GM18507 (cell line): ENCODE results near the gene LSP1.
A peak's percentile ranks its signal among the peaks of the same experiment; 100 is the strongest.

Experiments
- DNase-seq: peaks from one replicate; pipeline ENCODE4 v3.0.0; 2011; ENCODE audit warnings: low read depth; ENCODE audit not compliant: insufficient read length; ENCODE audit errors: extremely low spot score
- FAIRE-seq: peaks from 2 replicates; lab custom pipeline; 2011; peaks lifted over from hg19 to GRCh38; lab: Jason Lieb, UNC

Gene LSP1

GRCh38 chr11:1899686-1900085, 46.8 kb downstream of the LSP1 start:
- DNase-seq (no peak), FAIRE-seq (no peak)

DNA sequence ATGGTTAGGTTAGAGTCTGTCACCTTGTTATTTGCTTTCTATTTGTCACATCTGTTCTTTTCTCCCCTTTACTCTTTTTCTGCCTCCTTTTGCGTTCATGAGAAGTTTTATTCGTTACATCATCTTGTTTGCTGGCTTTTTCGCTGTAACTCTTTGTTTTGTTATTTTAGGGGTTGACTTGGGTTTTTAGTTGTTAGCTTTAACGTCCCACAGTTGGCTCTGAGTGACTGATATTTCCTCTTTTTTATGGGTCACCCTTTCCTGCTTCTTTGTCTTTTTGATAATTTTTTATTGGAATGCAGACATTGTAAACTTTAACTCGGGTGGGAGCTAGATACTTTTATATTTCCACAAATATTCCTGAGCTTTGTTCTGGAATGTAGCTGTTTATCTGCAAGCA, 53.3 kb downstream of the LSP1 start:
- no peak for DNase-seq
- FAIRE-seq: no peak

DNA sequence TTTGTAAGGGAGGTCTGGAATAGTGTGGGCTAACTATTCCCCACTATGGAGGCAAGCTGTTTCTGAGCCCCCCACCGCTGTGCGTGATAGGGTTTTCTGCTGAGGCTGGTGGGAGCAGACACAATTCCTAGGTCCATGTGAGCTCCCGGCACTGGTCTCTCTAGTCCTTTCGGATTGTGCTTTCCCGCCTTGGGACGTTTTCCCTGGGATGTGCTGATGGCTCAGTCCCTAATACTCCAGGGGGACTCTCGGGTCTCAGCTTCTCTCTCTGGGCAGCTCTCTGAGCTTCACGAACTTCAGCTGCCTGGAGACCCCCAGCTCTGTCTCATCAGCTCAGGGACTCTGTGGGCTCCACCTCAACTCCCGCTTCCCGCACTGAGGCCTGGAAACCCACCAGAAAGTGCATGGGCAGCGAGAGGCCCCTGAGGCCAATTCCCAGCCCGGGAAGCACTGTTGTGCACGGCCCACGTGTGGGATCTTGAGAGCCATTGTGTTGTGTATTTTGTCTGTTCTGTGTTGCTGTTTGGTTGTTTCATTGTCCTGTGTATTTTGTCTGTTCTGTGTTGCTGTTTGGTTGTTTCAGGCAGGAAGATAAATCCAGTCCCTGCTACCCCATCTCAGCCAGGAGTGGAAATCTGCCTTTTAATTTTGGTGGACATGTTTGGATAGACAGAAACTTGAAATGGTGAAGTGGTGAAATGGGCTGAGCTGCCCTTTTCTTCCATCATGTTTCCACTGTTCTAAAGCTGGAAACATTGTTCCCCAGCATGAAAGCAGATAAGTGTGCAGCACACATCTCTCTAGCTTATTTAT, 53.9 kb downstream of the LSP1 start:
- no peak for DNase-seq
- no peak for FAIRE-seq

GRCh38 chr11:1908618-1909017, 55.7 kb downstream of the LSP1 start:
- FAIRE-seq (no peak), DNase-seq (no peak)

DNA sequence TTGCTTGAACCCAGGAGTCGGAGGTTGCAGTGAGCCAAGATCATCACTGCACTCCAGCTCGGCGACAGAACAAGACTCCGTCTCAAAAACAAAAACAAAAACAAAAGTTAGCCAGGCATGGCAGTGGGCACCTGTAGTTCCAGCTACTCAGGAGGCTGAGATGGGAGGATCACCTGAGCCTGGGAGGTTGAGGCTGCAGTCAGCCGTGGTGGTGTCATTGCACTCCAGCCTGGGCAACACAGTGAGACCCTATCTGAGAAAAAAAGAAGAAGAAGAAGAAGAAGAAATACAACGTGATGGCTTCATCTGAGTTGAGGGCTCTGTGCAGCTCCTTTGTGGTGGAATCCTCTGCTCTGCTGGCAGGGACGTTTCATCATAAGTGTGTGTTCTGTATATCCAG, 56.6 kb downstream of the LSP1 start:
- FAIRE-seq (no peak), DNase-seq (no peak)

DNA sequence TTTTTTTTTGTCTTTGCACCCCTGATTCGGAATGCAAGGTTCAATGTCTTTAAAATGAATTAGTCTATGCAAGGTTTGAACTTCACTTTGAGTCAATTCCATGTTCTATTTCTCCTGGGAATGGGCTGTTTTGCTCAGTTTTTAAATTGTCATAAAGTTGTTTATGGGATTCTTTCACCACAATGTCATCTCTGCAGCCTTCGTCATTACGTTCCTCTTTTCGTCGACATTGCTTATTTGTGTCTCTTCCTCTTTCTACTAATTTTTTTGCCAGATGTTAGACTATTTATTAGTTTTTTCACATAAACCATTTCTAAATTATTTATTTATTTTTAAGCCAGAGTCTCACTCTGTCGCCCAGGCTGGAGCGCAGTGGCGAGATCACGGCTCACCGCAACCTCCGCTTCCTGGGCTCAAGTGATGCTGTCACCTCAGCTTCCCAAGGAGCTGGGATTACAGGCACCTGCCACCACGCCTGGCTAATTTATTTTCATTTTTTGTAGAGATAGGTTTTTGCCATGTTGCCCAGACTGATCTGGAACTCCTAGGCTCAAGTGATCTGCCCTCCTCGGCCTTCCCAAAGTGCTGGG, 59.5 kb downstream of the LSP1 start:
- no peak for FAIRE-seq
- DNase-seq: no peak

DNA sequence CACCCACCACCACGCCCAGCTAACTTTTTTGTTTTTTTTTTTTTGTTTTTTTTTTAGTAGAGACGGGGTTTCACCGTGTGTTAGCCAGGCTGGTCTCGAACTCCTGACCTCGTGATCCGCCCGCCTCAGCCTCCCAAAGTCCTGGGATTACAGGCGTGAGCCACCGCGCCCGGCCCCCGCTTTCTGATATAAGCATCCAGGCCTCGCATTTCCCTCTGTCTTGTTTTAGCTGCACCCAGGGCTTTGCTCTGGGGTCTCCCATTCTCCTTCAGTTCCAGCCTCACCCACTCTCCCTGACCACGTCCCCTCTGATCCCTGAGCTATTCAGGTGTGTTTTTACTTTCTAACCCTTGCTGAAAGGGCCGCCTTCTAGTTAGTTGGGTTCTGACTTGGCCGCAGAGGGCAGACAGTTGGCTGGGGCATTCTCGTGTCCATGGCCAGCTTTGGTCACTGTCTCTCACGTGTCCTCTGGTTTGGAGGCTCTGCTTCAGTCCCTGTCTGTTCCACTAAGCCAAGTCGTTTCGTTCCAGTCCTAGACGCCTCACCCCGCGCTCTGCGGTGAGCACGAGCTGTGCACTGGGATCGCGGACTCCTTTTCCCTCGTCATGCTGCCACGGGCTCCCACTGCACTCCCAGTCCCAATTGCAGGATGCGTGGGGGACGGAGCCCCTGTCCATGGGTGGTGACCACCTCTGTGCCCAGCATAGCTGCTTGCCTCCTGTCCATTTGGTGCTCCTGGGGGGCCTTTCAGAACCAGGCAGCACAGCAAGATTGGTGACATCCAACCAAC, 60.6 kb downstream of the LSP1 start:
- no peak for FAIRE-seq
- DNase-seq: no peak

GRCh38 chr11:1915795-1916131, 62.9 kb downstream of the LSP1 start:
- no peak for DNase-seq

DNA sequence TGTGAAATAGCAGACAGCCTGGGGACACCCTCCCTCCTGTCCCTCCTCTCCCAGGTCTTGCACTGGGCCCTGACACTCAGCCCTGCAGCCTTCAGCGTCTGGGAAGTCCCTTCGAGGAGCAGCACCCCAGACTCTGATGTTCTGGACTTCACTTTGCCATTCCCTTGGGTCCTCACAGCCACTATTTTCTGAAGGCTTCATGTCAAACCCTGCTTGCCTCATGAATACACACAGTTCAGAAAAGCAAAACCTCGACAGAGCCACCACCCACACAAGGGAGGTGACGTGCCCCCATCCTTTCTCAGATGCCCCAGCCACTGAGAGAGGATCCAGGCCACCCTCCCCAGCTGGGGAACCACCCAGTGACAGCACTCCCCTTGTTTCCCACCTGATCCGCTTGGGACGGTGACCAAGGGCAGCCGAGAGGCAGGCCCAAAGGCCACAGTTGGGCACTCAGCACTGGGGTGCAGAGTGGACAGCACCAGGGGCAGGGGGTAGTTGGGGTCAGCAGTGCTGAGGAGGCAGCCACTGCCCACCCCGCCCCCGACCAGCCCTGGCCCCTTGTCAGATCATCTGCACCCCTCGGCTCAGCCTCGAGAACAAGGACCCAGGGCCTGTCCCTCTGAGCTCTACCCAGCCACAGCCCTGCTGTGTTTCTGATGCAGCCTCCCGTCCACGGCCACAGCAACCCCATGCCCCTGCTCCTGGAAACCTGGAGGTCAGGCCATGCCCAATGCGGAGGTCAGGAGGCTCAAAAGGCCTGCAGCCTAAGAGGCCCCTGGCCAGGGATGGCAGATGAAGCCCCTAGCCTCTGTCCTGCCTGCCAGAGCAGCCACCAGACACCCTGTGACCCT, 63.5 kb downstream of the LSP1 start:
- no peak for DNase-seq

More at GRCh38 chr11:1915795-1916131, 62.9 kb downstream of the LSP1 start:
- no peak for FAIRE-seq

GRCh38 chr11:1916986-1917522, 64.2 kb downstream of the LSP1 start:
- FAIRE-seq (no peak), DNase-seq (no peak)

More for the DNA sequence above, 63.5 kb downstream of the LSP1 start:
- FAIRE-seq: peak; percentile 56

DNA sequence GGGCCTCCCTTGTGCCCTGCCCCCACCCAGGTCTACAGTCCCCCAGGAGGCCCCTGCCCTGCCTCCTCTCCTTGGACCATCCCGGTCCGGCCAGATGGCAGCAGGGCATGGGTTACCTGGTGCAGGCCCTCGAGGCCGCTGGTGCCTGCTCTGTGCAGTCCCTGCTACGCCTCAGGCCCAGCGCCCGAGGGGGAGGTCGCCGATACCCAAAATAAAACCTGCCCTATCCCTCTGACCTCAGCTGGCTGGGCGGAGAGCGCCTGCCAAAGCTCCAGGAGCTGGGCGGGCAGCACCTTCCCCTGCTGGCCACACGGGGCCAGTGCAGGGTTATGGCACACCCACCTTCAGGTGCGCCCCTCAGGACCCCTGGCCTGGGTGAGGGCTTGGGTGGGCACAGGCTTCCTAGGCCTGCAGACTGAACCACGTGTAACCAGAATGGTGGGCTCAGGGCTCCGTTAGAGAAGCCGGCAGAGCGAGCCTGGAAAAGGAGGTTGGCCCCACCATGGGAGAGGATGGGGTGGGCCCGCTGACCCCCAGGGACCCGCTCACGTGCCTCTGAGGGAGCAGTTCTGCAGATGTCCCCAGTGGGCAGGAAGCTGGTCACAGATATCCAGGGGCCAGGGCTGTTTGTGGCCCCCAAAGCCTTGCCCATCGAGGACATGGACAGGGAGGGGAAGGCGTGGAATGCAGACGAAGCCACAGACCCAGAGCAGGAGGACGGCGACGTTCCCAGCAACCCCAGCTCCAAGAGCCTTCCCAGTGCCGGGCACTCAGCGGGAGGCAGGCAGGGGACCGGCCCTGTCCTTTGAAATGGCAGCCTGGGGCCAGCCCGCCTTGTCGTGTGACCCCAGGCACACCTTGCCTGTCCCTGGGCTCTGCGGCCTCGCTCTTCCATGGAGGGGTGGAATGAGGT, 64.9 kb downstream of the LSP1 start:
- FAIRE-seq (no peak), DNase-seq (no peak)

DNA sequence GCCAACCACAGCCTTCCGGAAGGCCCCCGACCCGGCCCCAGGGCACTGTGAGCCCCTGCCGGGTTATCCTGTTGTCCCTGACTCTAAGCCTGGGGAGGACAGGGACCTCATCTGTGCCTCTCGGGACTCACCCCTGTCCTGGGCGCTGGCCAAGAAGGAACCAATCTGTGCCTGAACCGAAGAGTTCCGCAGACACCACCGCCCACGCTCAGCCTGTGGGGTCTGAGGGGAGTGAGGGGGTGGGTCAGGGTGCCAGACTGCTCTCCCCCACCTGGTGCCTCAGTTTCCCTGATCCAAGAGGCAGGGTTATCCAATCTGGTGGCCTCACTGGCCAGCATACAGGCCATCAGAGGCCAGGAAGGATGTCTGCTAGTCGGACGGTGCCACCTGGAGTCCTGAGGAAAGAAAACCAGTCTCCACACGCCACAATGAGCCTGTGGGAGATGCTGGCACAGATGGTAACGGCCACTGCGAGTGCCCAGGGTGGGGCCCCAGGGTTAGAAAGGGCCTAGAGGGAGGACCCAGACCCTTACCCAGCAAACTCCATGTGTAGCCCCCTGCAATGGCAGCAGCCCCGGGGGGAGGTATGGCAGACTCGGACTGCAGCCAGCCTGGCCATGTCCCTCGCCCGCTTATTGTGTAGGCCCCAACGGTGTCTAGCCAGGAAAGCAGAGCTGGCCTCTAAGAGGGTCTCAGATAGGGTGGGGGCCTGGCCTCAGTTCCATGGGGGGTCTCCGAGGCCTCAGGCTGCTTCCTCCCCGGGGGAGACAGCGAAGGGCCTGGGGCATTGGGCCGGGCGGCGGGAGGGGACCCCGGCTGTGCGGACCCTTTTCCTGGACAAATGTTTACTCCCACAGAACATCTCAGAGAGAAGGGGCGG, 65.8 kb downstream of the LSP1 start:
- no peak for DNase-seq
- FAIRE-seq: no peak

DNA sequence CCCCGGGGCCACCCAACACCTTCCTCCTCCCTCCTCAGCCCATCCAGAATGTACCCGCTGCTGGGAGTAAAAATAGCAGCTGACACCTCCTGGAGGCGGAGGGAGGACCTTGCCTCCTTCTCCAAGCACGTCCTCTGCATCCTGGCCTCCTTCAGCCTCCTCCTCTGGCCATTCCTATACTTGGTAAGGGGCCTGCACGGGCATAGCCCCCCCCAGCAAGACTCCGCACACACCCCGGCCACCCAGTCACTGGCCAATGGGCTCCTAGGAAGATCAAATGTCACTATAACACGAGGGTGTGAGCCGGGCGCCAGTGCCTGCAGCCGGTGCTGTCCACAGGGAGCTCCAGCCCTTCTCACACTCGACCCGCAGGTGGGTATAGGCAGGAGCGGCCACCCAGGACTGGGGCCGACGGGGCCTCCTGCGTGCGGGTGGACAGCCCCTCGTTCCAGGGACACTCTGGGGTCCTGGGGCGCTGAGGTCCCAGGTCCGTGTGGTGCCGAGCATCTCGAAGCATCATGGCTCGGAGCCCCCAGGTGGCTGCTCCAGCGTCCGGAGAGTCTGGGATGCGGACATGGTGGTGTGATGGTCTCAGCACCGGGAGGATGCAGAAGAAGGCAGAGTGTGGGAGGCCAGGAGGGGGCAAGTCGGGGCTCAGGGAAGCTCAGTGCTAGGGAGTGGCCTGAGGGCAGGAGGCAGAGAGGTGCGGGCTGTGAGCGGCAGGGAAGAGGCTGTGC, 66.7 kb downstream of the LSP1 start, which contains the start of gene TNNT3:
TNNT3 (plus strand) TSS at position 313 of the 737 bp plus-strand sequence. CDS start 3,172 bp downstream, outside the sequence.
- no peak for FAIRE-seq
- no peak for DNase-seq

DNA sequence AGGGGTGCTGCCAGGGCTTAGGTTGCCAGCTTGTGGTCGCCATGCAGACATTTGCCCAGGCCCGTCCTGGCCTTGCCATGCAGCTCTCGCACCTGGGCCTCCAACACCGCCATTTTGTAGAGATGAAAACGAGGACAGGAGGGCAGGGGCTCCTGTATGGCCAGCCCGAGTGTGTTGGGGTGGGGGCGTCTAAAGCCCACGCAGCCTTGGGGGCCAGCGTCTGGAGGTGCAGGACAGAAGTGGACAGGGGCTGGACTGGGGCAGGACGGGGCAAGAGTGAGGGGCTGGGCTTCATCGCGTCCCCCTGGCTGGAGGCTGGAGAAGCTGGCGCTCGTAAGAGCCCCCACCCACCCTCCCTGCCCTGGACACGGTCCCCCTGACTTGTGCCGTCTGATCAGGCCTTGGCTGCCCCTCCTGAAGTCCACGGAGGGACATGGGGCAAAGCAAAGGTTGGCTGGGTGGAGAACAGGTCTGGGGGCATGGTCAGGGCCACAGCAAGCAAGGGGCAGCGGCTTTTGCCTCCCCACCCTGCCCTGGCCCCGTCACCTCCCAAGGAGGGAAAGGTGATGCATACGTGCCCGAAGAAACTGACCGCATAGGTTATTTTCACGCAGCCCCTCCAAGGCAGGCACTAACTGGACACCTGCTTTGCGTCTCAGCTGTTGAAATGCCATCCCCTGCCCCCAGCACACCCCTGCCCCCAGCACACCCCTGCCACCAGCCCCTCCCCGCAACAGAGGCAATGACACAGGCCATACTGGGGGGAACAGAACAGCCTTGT, 67.4 kb downstream of the LSP1 start:
- FAIRE-seq (no peak), DNase-seq (no peak)

DNA sequence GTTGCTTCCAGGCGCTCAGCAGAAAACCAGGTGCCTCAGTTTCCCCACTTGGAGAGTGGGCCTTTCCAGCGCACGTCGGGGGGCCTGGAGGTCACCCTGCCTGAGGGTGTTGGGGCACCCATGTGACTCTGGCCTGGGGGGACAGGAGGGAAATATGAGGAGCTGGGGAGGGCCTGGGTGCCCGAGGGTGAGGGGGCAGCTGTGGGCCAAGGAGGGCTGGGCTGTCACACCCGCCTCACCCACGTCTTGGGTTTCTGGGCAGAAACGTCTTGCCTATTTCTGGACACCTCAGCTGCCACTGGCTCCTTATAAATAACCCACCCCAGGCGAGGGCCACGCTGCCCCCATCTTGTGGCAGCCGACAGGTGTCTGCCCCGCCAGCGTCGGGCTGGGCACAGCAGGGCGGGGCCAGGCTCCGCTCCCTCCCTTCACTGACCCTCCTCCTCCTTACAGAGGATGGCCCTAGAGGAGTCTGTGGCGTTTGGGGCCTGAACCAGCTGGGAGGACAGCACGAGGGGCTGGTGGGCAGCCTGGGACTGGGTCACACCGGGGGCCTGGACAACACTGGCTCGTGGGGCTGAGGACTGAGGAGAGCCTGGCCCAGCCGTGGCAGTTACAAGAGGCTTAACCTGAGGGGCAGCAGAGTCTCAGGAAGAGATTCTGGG, 68.2 kb downstream of the LSP1 start:
- no peak for FAIRE-seq
- DNase-seq: no peak
